Measurements from ENCODE around the gene FAM163B.

The FAM163B gene

GRCh38 chr9:133643362-133643755 is 34.2 kb upstream of the FAM163B start:
- H3K36me3 ChIP-seq (ENCODE audit: control insufficient read depth, low read length) = no peaks in the 10 kb centered on the region
- H3K27ac ChIP-seq (ENCODE audit: low read depth, low read length) = no peak overlapping the region
- H3K9me2 ChIP-seq (replicated peaks; ENCODE audit: control insufficient read depth, low read length) = no peaks in the 10 kb centered on the region
- H4K20me1 ChIP-seq (ENCODE audit: control insufficient read depth, insufficient read depth, low read depth, low read length) = 0 out of 2 replicates have a peak, but pooled peaks cover 3% of the 10 kb centered on the region
- no peaks in the 10 kb centered on the region for H3K9me3 ChIP-seq (ENCODE audit: control insufficient read depth, insufficient read depth, low read length)
- H3K4me3 ChIP-seq (ENCODE audit: low read length) = no peak overlapping the region
- no peaks in the 10 kb centered on the region for H3F3A ChIP-seq (ENCODE audit: control insufficient read depth, insufficient read depth)
- no peak overlapping the region for H3K4me2 ChIP-seq (ENCODE audit: low read length)
- H3K4me1 ChIP-seq (ENCODE audit: control insufficient read depth, low read length) = no peaks in the 10 kb centered on the region
- TF ChIP-seq EZH2phosphoT487 (IDR thresholded peaks at IDR 0.05; ENCODE audit: borderline replicate concordance, low read length) = no peak
- TF ChIP-seq CTCF (IDR thresholded peaks at IDR 0.05; ENCODE audit: low read depth, low read length, poor library complexity, severe bottlenecking) = no peak
- no peaks in the 10 kb centered on the region for H3K79me2 ChIP-seq (ENCODE audit: control insufficient read depth, low read length)
- H3K27me3 ChIP-seq (ENCODE audit: control insufficient read depth, low read length) = peaks cover 6% of the 10 kb centered on the region; the same call in 1 of the 2 replicates

- no peaks in the 10 kb centered on the region for H3K9me2 ChIP-seq (replicated peaks; ENCODE audit: control insufficient read depth, low read length)
- H3K4me3 ChIP-seq (ENCODE audit: low read length) = no peak overlapping the region
These were observed 33.6 kb upstream of the FAM163B start for GRCh38 chr9:133642708-133643361.

GRCh38 chr9:133641861-133642595 is 32.8 kb upstream of the FAM163B start:
- H3K4me3 ChIP-seq (ENCODE audit: low read length) = no peak overlapping the region
- H3K9me3 ChIP-seq (ENCODE audit: control insufficient read depth, insufficient read depth, low read length) = no peaks in the 10 kb centered on the region
- H3K4me2 ChIP-seq (ENCODE audit: low read length) = no peak overlapping the region
- peaks cover 6% of the 10 kb centered on the region; the same call in 1 of the 2 replicates for H3K27me3 ChIP-seq (ENCODE audit: control insufficient read depth, low read length)
- no peak for TF ChIP-seq CTCF (IDR thresholded peaks at IDR 0.05; ENCODE audit: low read depth, low read length, poor library complexity, severe bottlenecking)
- no peak for TF ChIP-seq EZH2phosphoT487 (IDR thresholded peaks at IDR 0.05; ENCODE audit: borderline replicate concordance, low read length)
- H3K36me3 ChIP-seq (ENCODE audit: control insufficient read depth, low read length) = no peaks in the 10 kb centered on the region
- no peaks in the 10 kb centered on the region for H3K4me1 ChIP-seq (ENCODE audit: control insufficient read depth, low read length)
- H3K79me2 ChIP-seq (ENCODE audit: control insufficient read depth, low read length) = no peaks in the 10 kb centered on the region
- no peaks in the 10 kb centered on the region for H3K9me2 ChIP-seq (replicated peaks; ENCODE audit: control insufficient read depth, low read length)
- H3F3A ChIP-seq (ENCODE audit: control insufficient read depth, insufficient read depth) = no peaks in the 10 kb centered on the region
- 0 out of 2 replicates have a peak, but pooled peaks cover 3% of the 10 kb centered on the region for H4K20me1 ChIP-seq (ENCODE audit: control insufficient read depth, insufficient read depth, low read depth, low read length)
- no peak overlapping the region for H3K27ac ChIP-seq (ENCODE audit: low read depth, low read length)

More at GRCh38 chr9:133642708-133643361, 33.6 kb upstream of the FAM163B start:
- Histone ChIP-seq H3K27me3 (ENCODE audit: control insufficient read depth, low read length) (peaks cover 6% of the 10 kb centered on the region; the same call in 1 of the 2 replicates), H4K20me1 (ENCODE audit: control insufficient read depth, insufficient read depth, low read depth, low read length) (0 out of 2 replicates have a peak, but pooled peaks cover 3% of the 10 kb centered on the region), H3K4me1 (ENCODE audit: control insufficient read depth, low read length) (no peaks in the 10 kb centered on the region), H3K4me2 (ENCODE audit: low read length) (no peak overlapping the region), H3K9me3 (ENCODE audit: control insufficient read depth, insufficient read depth, low read length) (no peaks in the 10 kb centered on the region), H3F3A (ENCODE audit: control insufficient read depth, insufficient read depth) (no peaks in the 10 kb centered on the region), H3K27ac (ENCODE audit: low read depth, low read length) (no peak overlapping the region), H3K79me2 (ENCODE audit: control insufficient read depth, low read length) (no peaks in the 10 kb centered on the region), H3K36me3 (ENCODE audit: control insufficient read depth, low read length) (no peaks in the 10 kb centered on the region)
- TF ChIP-seq CTCF (IDR thresholded peaks at IDR 0.05; ENCODE audit: low read depth, low read length, poor library complexity, severe bottlenecking) (no peak), EZH2phosphoT487 (IDR thresholded peaks at IDR 0.05; ENCODE audit: borderline replicate concordance, low read length) (no peak)

Data from DOHH2 (cell line).